GM23338 (cell line): ENCODE data around the gene LRMDA. TPM values are rescaled to one million over a fixed set of nuclear protein-coding genes. Genes with fewer than 3 reads are reported as not detected.

Experiments
- ATAC-seq: fragments of 200-7000 bp; cut with Tn5 transposase; 3 replicates; pipeline ENCODE4 v1.9.1; 2020
- DNase-seq: peaks from one replicate; pipeline ENCODE4 v3.0.0-alpha.2; 2015; ENCODE audit warnings: low spot score
- H2AFZ ChIP-seq: fragments of 200-600 bp; sonication (generic); 2 replicates; pipeline ENCODE4 v1.8.0; 2016; ENCODE audit warnings: antibody characterized with exemption, mild to moderate bottlenecking, moderate library complexity
- H3F3A ChIP-seq: fragments of 200-600 bp; sonication (generic); replicated peaks from 2 replicates; pipeline ENCODE4 v1.8.0; 2017; ENCODE audit warnings: antibody characterized with exemption, mixed run types, low read depth
- H3K27ac ChIP-seq: fragments of 200-600 bp; sonication (generic); 2 replicates; pipeline ENCODE4 v1.6.1; 2016; ENCODE audit warnings: low read depth
- H3K27me3 ChIP-seq: fragments of 200-600 bp; sonication (generic); 2 replicates; pipeline ENCODE4 v1.8.0; 2016; ENCODE audit warnings: mild to moderate bottlenecking, mixed run types, moderate library complexity; ENCODE audit not compliant: insufficient read depth
- H3K36me3 ChIP-seq: fragments of 200-600 bp; sonication (generic); 2 replicates; pipeline ENCODE4 v1.8.0; 2016; ENCODE audit warnings: mild to moderate bottlenecking; ENCODE audit not compliant: insufficient read depth
- H3K4me1 ChIP-seq: fragments of 200-600 bp; sonication (generic); 2 replicates; pipeline ENCODE4 v1.8.0; 2016; ENCODE audit warnings: mild to moderate bottlenecking, moderate library complexity; ENCODE audit not compliant: insufficient read depth
- H3K4me2 ChIP-seq: fragments of 200-600 bp; sonication (generic); 2 replicates; pipeline ENCODE4 v1.7.1; 2017; ENCODE audit warnings: mixed run types
- H3K4me3 ChIP-seq: fragments of 200-600 bp; sonication (generic); 2 replicates; pipeline ENCODE4 v1.6.1; 2016; ENCODE audit warnings: mixed run types
- H3K79me2 ChIP-seq: fragments of 200-600 bp; sonication (generic); replicated peaks from 2 replicates; pipeline ENCODE4 v1.8.0; 2017; ENCODE audit warnings: mild to moderate bottlenecking; ENCODE audit not compliant: insufficient read depth
- H3K9me2 ChIP-seq: fragments of 200-600 bp; sonication (generic); 2 replicates; pipeline ENCODE4 v1.8.0; 2017; ENCODE audit not compliant: insufficient read depth
- H4K20me1 ChIP-seq: fragments of 200-600 bp; sonication (generic); replicated peaks from 2 replicates; pipeline ENCODE4 v1.8.0; 2017; ENCODE audit warnings: mild to moderate bottlenecking; ENCODE audit not compliant: insufficient read depth
- H3K27ac Mint-ChIP-seq: 2 replicates; pipeline ENCODE4 v1.8.0; 2020; ENCODE audit warnings: inconsistent platforms, mild to moderate bottlenecking, moderate library complexity, mixed read lengths
- H3K27me3 Mint-ChIP-seq: 3 replicates; pipeline ENCODE4 v1.8.0; 2022; ENCODE audit warnings: low read depth, mild to moderate bottlenecking, moderate library complexity, mixed read lengths, inconsistent platforms; ENCODE audit not compliant: insufficient read depth, poor library complexity
- H3K36me3 Mint-ChIP-seq: 3 replicates; pipeline ENCODE4 v1.8.0; 2021; ENCODE audit warnings: low read depth, mild to moderate bottlenecking, inconsistent platforms, moderate library complexity, mixed read lengths
- H3K4me1 Mint-ChIP-seq: 3 replicates; pipeline ENCODE4 v1.8.0; 2020; ENCODE audit warnings: mild to moderate bottlenecking, inconsistent platforms, mixed read lengths
- H3K4me3 Mint-ChIP-seq: 3 replicates; pipeline ENCODE4 v1.8.0; 2021; ENCODE audit warnings: moderate library complexity, mild to moderate bottlenecking, inconsistent platforms, mixed read lengths
- H3K9me3 Mint-ChIP-seq: 3 replicates; pipeline ENCODE4 v1.8.0; 2020; ENCODE audit warnings: moderate library complexity, mild to moderate bottlenecking, inconsistent platforms, mixed read lengths
- CREB1 ChIP-seq: fragments of 250-450 bp; sonication (Bioruptor Pico); IDR thresholded peaks from 2 replicates; pipeline ENCODE4 v1.5.0; 2020; ENCODE audit warnings: low read depth, mild to moderate bottlenecking, moderate library complexity
- EZH2 ChIP-seq: fragments of 200-600 bp; sonication (generic); IDR thresholded peaks from one replicate; pipeline ENCODE4 v1.8.0; 2017; ENCODE audit warnings: antibody characterized with exemption, mild to moderate bottlenecking, low read depth; ENCODE audit not compliant: unreplicated experiment
- JUNB ChIP-seq: IDR thresholded peaks from one replicate; pipeline ENCODE4 v1.6.1; 2016; ENCODE audit warnings: antibody characterized with exemption; ENCODE audit not compliant: unreplicated experiment
- POLR2AphosphoS5 ChIP-seq: IDR thresholded peaks from 2 replicates; pipeline ENCODE4 v1.6.1; 2016; ENCODE audit warnings: antibody characterized with exemption, low read depth
- STAT1 ChIP-seq: IDR thresholded peaks from one replicate; pipeline ENCODE4 v1.6.1; 2016; ENCODE audit warnings: antibody characterized with exemption; ENCODE audit not compliant: unreplicated experiment
- ZNF114 ChIP-seq: fragments of 250-450 bp; sonication (Bioruptor Pico); IDR thresholded peaks from 2 replicates; pipeline ENCODE4 v1.5.0; 2020; ENCODE audit warnings: mild to moderate bottlenecking, moderate library complexity
- ZNF331 ChIP-seq: fragments of 250-450 bp; sonication (Bioruptor Pico); IDR thresholded peaks from 2 replicates; pipeline ENCODE4 v1.5.0; 2020; ENCODE audit warnings: low read depth, mild to moderate bottlenecking, moderate library complexity
- ZNF462 ChIP-seq: fragments of 250-450 bp; sonication (Bioruptor Pico); IDR thresholded peaks from 2 replicates; pipeline ENCODE4 v1.5.0; 2020; ENCODE audit warnings: mild to moderate bottlenecking, moderate library complexity
- polyA plus RNA-seq: library from polyadenylated mRNA; unstranded; fragments of >200 nt; fragmentation: Nextera tagmentation; extraction: Ambion mirVana; gene quantifications from 2 replicates; pipeline ENCODE4 v1.2.1, GENCODE V29; 2016
- total RNA-seq: library from RNA; depleted of rRNA; stranded (reverse); fragments of >200 nt; shearing (Covaris generic); gene quantifications from 2 replicates; pipeline ENCODE4 v1.2.3, GENCODE V29; 2014
- TF ChIP-seq, protein P1 (sequence below), 2 experiments: fragments of 200-600 bp in 1 of 2; sonication (generic) in 1 of 2; conservative IDR thresholded peaks; 2 replicates each; pipeline versions ENCODE4 v1.5.1 to v1.6.1; 2016 to 2017; ENCODE audit warnings: antibody characterized with exemption in 2 of 2, low read depth in 2 of 2, mild to moderate bottlenecking in 2 of 2, moderate library complexity in 1 of 2
- TF ChIP-seq, protein P2 (sequence below): IDR thresholded peaks from 2 replicates; pipeline ENCODE4 v1.6.1; 2016; ENCODE audit warnings: antibody characterized with exemption

LRMDA gene
- total and polyA plus RNA-seq, 2 experiments from 2014 or later = 0.90 to 1.8 TPM

- TF ChIP-seq POLR2AphosphoS5 (no peak), STAT1 (no peak), JUNB (no peak)
- TF ChIP-seq, protein P1, sequence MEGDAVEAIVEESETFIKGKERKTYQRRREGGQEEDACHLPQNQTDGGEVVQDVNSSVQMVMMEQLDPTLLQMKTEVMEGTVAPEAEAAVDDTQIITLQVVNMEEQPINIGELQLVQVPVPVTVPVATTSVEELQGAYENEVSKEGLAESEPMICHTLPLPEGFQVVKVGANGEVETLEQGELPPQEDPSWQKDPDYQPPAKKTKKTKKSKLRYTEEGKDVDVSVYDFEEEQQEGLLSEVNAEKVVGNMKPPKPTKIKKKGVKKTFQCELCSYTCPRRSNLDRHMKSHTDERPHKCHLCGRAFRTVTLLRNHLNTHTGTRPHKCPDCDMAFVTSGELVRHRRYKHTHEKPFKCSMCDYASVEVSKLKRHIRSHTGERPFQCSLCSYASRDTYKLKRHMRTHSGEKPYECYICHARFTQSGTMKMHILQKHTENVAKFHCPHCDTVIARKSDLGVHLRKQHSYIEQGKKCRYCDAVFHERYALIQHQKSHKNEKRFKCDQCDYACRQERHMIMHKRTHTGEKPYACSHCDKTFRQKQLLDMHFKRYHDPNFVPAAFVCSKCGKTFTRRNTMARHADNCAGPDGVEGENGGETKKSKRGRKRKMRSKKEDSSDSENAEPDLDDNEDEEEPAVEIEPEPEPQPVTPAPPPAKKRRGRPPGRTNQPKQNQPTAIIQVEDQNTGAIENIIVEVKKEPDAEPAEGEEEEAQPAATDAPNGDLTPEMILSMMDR (conservative IDR thresholded peaks at IDR 0.05; ENCODE audit: low read depth in 2 of 2) = no peak
Measured at GRCh38 chr10:76394707-76395042, 963.3 kb downstream of the LRMDA start (continued).

- DNase-seq = no peak
- no peaks in the 10 kb centered on the region for H3F3A ChIP-seq
- no peak overlapping the region for H3K4me2 ChIP-seq
- peaks cover 7% of the 10 kb centered on the region for H3K9me2 ChIP-seq
- no peaks in the 10 kb centered on the region for H4K20me1 ChIP-seq
- no peak overlapping the region for H2AFZ ChIP-seq
- H3K36me3 Mint-ChIP-seq = no peaks in the 10 kb centered on the region
- no peaks in the 10 kb centered on the region for H3K36me3 ChIP-seq
- no peaks in the 10 kb centered on the region for H3K79me2 ChIP-seq
- peaks cover 10% of the 10 kb centered on the region; the same call in 1 of the 2 replicates for H3K4me1 ChIP-seq
- H3K4me3 ChIP-seq = no peak overlapping the region
- H3K27me3 ChIP-seq = no peaks in the 10 kb centered on the region
- ATAC-seq = no peak
- H3K4me3 Mint-ChIP-seq = no peak overlapping the region
- H3K27ac Mint-ChIP-seq = no peak overlapping the region
- no peak overlapping the region for H3K27ac ChIP-seq
- H3K27me3 Mint-ChIP-seq = no peaks in the 10 kb centered on the region
- peaks cover 16% of the 10 kb centered on the region for H3K4me1 Mint-ChIP-seq
- no peaks in the 10 kb centered on the region for H3K9me3 Mint-ChIP-seq
- TF ChIP-seq, protein P1 (conservative IDR thresholded peaks at IDR 0.05; ENCODE audit: low read depth in 2 of 2) = no peak
- no peak for TF ChIP-seq ZNF462 (CRISPR knock-in tag)
- TF ChIP-seq JUNB = no peak
- TF ChIP-seq POLR2AphosphoS5 = no peak
- TF ChIP-seq, protein P2, sequence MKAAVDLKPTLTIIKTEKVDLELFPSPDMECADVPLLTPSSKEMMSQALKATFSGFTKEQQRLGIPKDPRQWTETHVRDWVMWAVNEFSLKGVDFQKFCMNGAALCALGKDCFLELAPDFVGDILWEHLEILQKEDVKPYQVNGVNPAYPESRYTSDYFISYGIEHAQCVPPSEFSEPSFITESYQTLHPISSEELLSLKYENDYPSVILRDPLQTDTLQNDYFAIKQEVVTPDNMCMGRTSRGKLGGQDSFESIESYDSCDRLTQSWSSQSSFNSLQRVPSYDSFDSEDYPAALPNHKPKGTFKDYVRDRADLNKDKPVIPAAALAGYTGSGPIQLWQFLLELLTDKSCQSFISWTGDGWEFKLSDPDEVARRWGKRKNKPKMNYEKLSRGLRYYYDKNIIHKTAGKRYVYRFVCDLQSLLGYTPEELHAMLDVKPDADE = no peak
- no peak for TF ChIP-seq ZNF331 (CRISPR knock-in tag)
- TF ChIP-seq STAT1 = no peak
- TF ChIP-seq CREB1 (CRISPR knock-in tag) = no peak
- TF ChIP-seq ZNF114 (CRISPR knock-in tag) = no peak
- no peak for TF ChIP-seq EZH2
Measured at GRCh38 chr10:76395251-76395650, 963.8 kb downstream of the LRMDA start.
